Measurements from ENCODE around the gene TRIM52. TPM values are rescaled to one million over a fixed set of nuclear protein-coding genes. Genes with fewer than 3 reads are reported as not detected.
"Not testable (repeated sequence)": the region's sequence is repeated elsewhere in the genome, so short reads cannot be mapped to it uniquely, and the experiment has no call there.

TRIM52 gene
- total and polyA plus RNA-seq, 2 of the 13 experiments (the other 11 are each of a cell fraction or from before 2014, with no cell fraction given): 7.2 to 11.6 TPM

DNA sequence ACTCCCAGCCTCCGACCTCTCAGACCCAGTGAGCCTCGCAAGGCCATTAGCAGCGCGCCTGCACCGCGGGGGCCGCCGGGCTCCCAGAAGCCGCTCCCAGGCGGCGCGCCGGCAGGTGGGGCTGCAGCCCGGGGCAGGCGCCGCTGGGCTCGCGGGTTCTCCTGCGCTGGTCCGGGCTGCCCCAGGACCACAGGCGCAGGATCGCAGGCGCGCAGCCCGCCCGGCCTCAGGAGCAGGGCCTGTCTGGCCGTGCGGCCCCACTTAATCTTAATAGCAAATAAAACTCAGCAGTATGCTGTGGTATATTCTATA, 12.4 kb upstream of the TRIM52 start:
- H3K36me3 ChIP-seq (replicated peaks in 1 of 2; ENCODE audit: control insufficient read depth in 1 of 2, insufficient read depth in 2 of 2, low read length in 2 of 2); H2AFZ ChIP-seq (ENCODE audit: low read length); CTCF ChIA-PET (ENCODE audit: low intra/inter-chr PET ratio, low total read pairs); H3K27me3 ChIP-seq (ENCODE audit: control insufficient read depth in 1 of 2, insufficient read depth in 2 of 2, low read length in 2 of 2); in situ Hi-C loops (cut with HindIII; ENCODE audit: extremely low pct_ligation_motif_present, low pct_unique_long_range_greater_than_20kb); FAIRE-seq; H3K4me1 ChIP-seq (ENCODE audit: insufficient read depth, low read length); H3K79me2 ChIP-seq (ENCODE audit: insufficient read depth, low read length); H3K27ac ChIP-seq (ENCODE audit: extremely low read length, insufficient read depth, low read length); intact Hi-C loops (cut with micrococcal nuclease; ENCODE audit: unreplicated experiment); H4K20me1 ChIP-seq (ENCODE audit: insufficient read depth, low read length); H3K9me3 ChIP-seq (ENCODE audit: low read length); BruUV-seq (replicated peaks); H3K9ac ChIP-seq (ENCODE audit: insufficient read depth, low read depth, low read length); TF ChIP-seq MAZ (IDR thresholded peaks at IDR 0.05; ENCODE audit: borderline replicate concordance, low read depth, low read length): not testable (repeated sequence)
- peak overlapping the region; percentile 53 for H3K4me2 ChIP-seq (ENCODE audit: low read depth, low read length)
- DNase-seq (ENCODE audit: low spot score) (peak; percentile 34), ATAC-seq (peak; percentile 97)
- H3K4me3 ChIP-seq (replicated peaks in 1 of 3; ENCODE audit: insufficient read depth in 1 of 3, low read depth in 2 of 3, low read length in 3 of 3): peak overlapping the region in 1 of 3 experiments; percentile 23; a peak in 1 of 6 replicates
- WGBS (ENCODE audit: low lambda C conversion rate): 0% methylated on average over 5 of the region's 28 CpGs
- POLR2A ChIA-PET: interaction anchor here (0.6 kb wide), 1 partner anchor 462 kb away, joined by 3 read pairs; no protein-coding TSS in a partner anchor
- TF ChIP-seq, protein P1, sequence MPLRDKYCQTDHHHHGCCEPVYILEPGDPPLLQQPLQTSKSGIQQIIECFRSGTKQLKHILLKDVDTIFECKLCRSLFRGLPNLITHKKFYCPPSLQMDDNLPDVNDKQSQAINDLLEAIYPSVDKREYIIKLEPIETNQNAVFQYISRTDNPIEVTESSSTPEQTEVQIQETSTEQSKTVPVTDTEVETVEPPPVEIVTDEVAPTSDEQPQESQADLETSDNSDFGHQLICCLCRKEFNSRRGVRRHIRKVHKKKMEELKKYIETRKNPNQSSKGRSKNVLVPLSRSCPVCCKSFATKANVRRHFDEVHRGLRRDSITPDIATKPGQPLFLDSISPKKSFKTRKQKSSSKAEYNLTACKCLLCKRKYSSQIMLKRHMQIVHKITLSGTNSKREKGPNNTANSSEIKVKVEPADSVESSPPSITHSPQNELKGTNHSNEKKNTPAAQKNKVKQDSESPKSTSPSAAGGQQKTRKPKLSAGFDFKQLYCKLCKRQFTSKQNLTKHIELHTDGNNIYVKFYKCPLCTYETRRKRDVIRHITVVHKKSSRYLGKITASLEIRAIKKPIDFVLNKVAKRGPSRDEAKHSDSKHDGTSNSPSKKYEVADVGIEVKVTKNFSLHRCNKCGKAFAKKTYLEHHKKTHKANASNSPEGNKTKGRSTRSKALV (CRISPR knock-in tag; IDR thresholded peaks at IDR 0.05): 0 out of 2 replicates have a peak, but pooled peaks have one; percentile 34
- TF ChIP-seq STAG1 (CRISPR knock-in tag; IDR thresholded peaks at IDR 0.05) (peak; percentile 64), ZFY (CRISPR knock-in tag; IDR thresholded peaks at IDR 0.05) (peak; percentile 36; the same call in 1 of the 2 replicates), SALL1 (CRISPR knock-in tag; IDR thresholded peaks at IDR 0.05) (peak; percentile 23; the same call in 1 of the 2 replicates), MAZ (CRISPR knock-in tag; IDR thresholded peaks at IDR 0.05; ENCODE audit: low read depth) (peak; percentile 49; the same call in 1 of the 2 replicates), HNRNPLL (IDR thresholded peaks at IDR 0.05; ENCODE audit: low read depth, low read length, poor library complexity, severe bottlenecking) (peak; percentile 53), RAD21 (CRISPR knock-in tag; IDR thresholded peaks at IDR 0.05) (peak; percentile 91), HOXA3 (CRISPR knock-in tag; IDR thresholded peaks at IDR 0.05) (peak; percentile 26; the same call in 1 of the 2 replicates)
- TF ChIP-seq, protein P2, sequence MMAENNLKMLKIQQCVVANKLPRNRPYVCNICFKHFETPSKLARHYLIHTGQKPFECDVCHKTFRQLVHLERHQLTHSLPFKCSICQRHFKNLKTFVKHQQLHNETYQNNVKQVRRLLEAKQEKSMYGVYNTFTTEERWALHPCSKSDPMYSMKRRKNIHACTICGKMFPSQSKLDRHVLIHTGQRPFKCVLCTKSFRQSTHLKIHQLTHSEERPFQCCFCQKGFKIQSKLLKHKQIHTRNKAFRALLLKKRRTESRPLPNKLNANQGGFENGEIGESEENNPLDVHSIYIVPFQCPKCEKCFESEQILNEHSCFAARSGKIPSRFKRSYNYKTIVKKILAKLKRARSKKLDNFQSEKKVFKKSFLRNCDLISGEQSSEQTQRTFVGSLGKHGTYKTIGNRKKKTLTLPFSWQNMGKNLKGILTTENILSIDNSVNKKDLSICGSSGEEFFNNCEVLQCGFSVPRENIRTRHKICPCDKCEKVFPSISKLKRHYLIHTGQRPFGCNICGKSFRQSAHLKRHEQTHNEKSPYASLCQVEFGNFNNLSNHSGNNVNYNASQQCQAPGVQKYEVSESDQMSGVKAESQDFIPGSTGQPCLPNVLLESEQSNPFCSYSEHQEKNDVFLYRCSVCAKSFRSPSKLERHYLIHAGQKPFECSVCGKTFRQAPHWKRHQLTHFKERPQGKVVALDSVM (CRISPR knock-in tag; IDR thresholded peaks at IDR 0.05): peak; percentile 74
- TF ChIP-seq, protein P3, sequence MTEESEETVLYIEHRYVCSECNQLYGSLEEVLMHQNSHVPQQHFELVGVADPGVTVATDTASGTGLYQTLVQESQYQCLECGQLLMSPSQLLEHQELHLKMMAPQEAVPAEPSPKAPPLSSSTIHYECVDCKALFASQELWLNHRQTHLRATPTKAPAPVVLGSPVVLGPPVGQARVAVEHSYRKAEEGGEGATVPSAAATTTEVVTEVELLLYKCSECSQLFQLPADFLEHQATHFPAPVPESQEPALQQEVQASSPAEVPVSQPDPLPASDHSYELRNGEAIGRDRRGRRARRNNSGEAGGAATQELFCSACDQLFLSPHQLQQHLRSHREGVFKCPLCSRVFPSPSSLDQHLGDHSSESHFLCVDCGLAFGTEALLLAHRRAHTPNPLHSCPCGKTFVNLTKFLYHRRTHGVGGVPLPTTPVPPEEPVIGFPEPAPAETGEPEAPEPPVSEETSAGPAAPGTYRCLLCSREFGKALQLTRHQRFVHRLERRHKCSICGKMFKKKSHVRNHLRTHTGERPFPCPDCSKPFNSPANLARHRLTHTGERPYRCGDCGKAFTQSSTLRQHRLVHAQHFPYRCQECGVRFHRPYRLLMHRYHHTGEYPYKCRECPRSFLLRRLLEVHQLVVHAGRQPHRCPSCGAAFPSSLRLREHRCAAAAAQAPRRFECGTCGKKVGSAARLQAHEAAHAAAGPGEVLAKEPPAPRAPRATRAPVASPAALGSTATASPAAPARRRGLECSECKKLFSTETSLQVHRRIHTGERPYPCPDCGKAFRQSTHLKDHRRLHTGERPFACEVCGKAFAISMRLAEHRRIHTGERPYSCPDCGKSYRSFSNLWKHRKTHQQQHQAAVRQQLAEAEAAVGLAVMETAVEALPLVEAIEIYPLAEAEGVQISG (CRISPR knock-in tag; IDR thresholded peaks at IDR 0.05): peak; percentile 63
- TF ChIP-seq, protein P4, sequence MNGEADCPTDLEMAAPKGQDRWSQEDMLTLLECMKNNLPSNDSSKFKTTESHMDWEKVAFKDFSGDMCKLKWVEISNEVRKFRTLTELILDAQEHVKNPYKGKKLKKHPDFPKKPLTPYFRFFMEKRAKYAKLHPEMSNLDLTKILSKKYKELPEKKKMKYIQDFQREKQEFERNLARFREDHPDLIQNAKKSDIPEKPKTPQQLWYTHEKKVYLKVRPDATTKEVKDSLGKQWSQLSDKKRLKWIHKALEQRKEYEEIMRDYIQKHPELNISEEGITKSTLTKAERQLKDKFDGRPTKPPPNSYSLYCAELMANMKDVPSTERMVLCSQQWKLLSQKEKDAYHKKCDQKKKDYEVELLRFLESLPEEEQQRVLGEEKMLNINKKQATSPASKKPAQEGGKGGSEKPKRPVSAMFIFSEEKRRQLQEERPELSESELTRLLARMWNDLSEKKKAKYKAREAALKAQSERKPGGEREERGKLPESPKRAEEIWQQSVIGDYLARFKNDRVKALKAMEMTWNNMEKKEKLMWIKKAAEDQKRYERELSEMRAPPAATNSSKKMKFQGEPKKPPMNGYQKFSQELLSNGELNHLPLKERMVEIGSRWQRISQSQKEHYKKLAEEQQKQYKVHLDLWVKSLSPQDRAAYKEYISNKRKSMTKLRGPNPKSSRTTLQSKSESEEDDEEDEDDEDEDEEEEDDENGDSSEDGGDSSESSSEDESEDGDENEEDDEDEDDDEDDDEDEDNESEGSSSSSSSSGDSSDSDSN (CRISPR knock-in tag; IDR thresholded peaks at IDR 0.05): peak; percentile 95; the same call in 1 of the 2 replicates
- TF ChIP-seq, protein P5, sequence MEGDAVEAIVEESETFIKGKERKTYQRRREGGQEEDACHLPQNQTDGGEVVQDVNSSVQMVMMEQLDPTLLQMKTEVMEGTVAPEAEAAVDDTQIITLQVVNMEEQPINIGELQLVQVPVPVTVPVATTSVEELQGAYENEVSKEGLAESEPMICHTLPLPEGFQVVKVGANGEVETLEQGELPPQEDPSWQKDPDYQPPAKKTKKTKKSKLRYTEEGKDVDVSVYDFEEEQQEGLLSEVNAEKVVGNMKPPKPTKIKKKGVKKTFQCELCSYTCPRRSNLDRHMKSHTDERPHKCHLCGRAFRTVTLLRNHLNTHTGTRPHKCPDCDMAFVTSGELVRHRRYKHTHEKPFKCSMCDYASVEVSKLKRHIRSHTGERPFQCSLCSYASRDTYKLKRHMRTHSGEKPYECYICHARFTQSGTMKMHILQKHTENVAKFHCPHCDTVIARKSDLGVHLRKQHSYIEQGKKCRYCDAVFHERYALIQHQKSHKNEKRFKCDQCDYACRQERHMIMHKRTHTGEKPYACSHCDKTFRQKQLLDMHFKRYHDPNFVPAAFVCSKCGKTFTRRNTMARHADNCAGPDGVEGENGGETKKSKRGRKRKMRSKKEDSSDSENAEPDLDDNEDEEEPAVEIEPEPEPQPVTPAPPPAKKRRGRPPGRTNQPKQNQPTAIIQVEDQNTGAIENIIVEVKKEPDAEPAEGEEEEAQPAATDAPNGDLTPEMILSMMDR (CRISPR knock-in tag; IDR thresholded peaks at IDR 0.05): peak; percentile 72

Measured in HepG2 (cell line).